ENCODE results near the gene NFYC. TPM values are rescaled to one million over a fixed set of nuclear protein-coding genes. Genes with fewer than 3 reads are reported as not detected.

Gene NFYC
- total and polyA plus RNA-seq, 4 experiments from 2014 or later, result 47.7 to 73.6 (median 68.8) TPM

- peaks cover 6% of the 10 kb centered on the region for H3K27me3 ChIP-seq (ENCODE audit: insufficient read depth, low read length)
- Mint-ChIP-seq H3K9me3 (no peaks in the 10 kb centered on the region), H3K27me3 (peaks cover 9 to 26% of the 10 kb centered on the region in 2 donors), H3K36me3 (peaks cover 4 to 7% of the 10 kb centered on the region in 2 donors), H3K4me3 (peak within 1 kb of the TSS; percentile 70 to 85 (median 80)), H3K4me1 (peaks cover 4 to 13% (median 7%) of the 10 kb centered on the region in 4 donors), H3K27ac (peak within 1 kb of the TSS in 2 of 7 donors; percentile 46 to 86)
- CTCF ChIA-PET (ENCODE audit: partially characterized antibody), result interaction anchor here (1.7 to 1.9 kb wide), 2 partner anchors 9 to 10 kb away, joined by 5 to 11 read pairs; no protein-coding TSS in a partner anchor
- no peak within 1 kb of the TSS for H3K4me3 ChIP-seq (ENCODE audit: low read length in 2 of 2)
- POLR2A ChIA-PET (ENCODE audit: partially characterized antibody), result interaction anchor here (1.4 kb wide), 2 partner anchors 14 to 19 kb away, joined by 3 to 4 read pairs; no protein-coding TSS in a partner anchor
- no peaks in the 10 kb centered on the region for H3K36me3 ChIP-seq (ENCODE audit: insufficient read depth, low read length)
- H3K4me1 ChIP-seq (ENCODE audit: insufficient read depth, low read length), result no peaks in the 10 kb centered on the region
- no peak for DNase-seq
- H3K27ac ChIP-seq (ENCODE audit: low read depth, low read length), result no peak within 1 kb of the TSS
- intact Hi-C loops (cut with micrococcal nuclease), result no loop called here
- no peaks in the 10 kb centered on the region for H3K9me3 ChIP-seq (ENCODE audit: control insufficient read depth in 1 of 2, low read length in 2 of 2)
Observed at GRCh38 chr1:40783001-40783905, 91.7 kb downstream of the NFYC start, which contains the start of gene KCNQ4. Gene KCNQ4 (plus strand): TSS chr1:40783787. CDS start chr1:40784094, 307 bp downstream.

GRCh38 chr1:40784141-40784770, 92.8 kb downstream of the NFYC start:
- H3K36me3 ChIP-seq (ENCODE audit: insufficient read depth, low read length), result no peaks in the 10 kb centered on the region
- H3K4me3 ChIP-seq (ENCODE audit: low read length in 2 of 2), result no peak overlapping the region
- H3K27me3 ChIP-seq (ENCODE audit: insufficient read depth, low read length), result peaks cover 6% of the 10 kb centered on the region
- Mint-ChIP-seq H3K4me1 (peaks cover 4 to 13% (median 7%) of the 10 kb centered on the region in 4 donors), H3K27ac (peak overlapping the region in 1 of 7 donors; percentile 86), H3K27me3 (peaks cover 9 to 26% of the 10 kb centered on the region in 2 donors), H3K9me3 (no peaks in the 10 kb centered on the region), H3K36me3 (no peaks in the 10 kb centered on the region), H3K4me3 (peak overlapping the region in 6 of 8 donors; percentile 26 to 74 (median 57))
- no peak for DNase-seq
- CTCF ChIA-PET (ENCODE audit: partially characterized antibody), result interaction anchor here (1.7 kb wide), 1 partner anchor 10 kb away, joined by 5 read pairs; no protein-coding TSS in a partner anchor
- H3K4me1 ChIP-seq (ENCODE audit: insufficient read depth, low read length), result no peaks in the 10 kb centered on the region
- intact Hi-C loops (cut with micrococcal nuclease), result no loop called here
- H3K9me3 ChIP-seq (ENCODE audit: control insufficient read depth in 1 of 2, low read length in 2 of 2), result no peaks in the 10 kb centered on the region
- H3K27ac ChIP-seq (ENCODE audit: low read depth, low read length), result no peak overlapping the region
- POLR2A ChIA-PET (ENCODE audit: partially characterized antibody), result no interaction called here

GRCh38 chr1:40784771-40785151, 93.3 kb downstream of the NFYC start:
- H3K4me1 Mint-ChIP-seq, result peaks cover 4 to 13% (median 7%) of the 10 kb centered on the region in 4 donors
- peak overlapping the region in 1 of 7 donors; percentile 86 for H3K27ac Mint-ChIP-seq
- H3K27me3 Mint-ChIP-seq, result peaks cover 9 to 26% of the 10 kb centered on the region in 2 donors
- peak overlapping the region in 4 of 8 donors; percentile 26 to 74 (median 54) for H3K4me3 Mint-ChIP-seq
- Histone ChIP-seq H3K9me3 (ENCODE audit: control insufficient read depth in 1 of 2, low read length in 2 of 2) (no peaks in the 10 kb centered on the region), H3K27ac (ENCODE audit: low read depth, low read length) (no peak overlapping the region), H3K36me3 (ENCODE audit: insufficient read depth, low read length) (no peaks in the 10 kb centered on the region), H3K4me1 (ENCODE audit: insufficient read depth, low read length) (no peaks in the 10 kb centered on the region), H3K4me3 (ENCODE audit: low read length in 2 of 2) (no peak overlapping the region), H3K27me3 (ENCODE audit: insufficient read depth, low read length) (peaks cover 6% of the 10 kb centered on the region)
- CTCF ChIA-PET (ENCODE audit: partially characterized antibody), result interaction anchor here (1.7 kb wide), 1 partner anchor 10 kb away, joined by 5 read pairs; no protein-coding TSS in a partner anchor
- H3K36me3 Mint-ChIP-seq, result no peaks in the 10 kb centered on the region
- H3K9me3 Mint-ChIP-seq, result no peaks in the 10 kb centered on the region
- POLR2A ChIA-PET (ENCODE audit: partially characterized antibody), result no interaction called here
- intact Hi-C loops (cut with micrococcal nuclease), result no loop called here
- no peak for DNase-seq

- H3K27ac Mint-ChIP-seq, result no peak overlapping the region
- no peak for DNase-seq
- ChIA-PET CTCF (ENCODE audit: partially characterized antibody) (no interaction called here), POLR2A (ENCODE audit: partially characterized antibody) (no interaction called here)
- Histone ChIP-seq H3K27ac (ENCODE audit: low read depth, low read length) (no peak overlapping the region), H3K36me3 (ENCODE audit: insufficient read depth, low read length) (no peaks in the 10 kb centered on the region), H3K27me3 (ENCODE audit: insufficient read depth, low read length) (peaks cover 6% of the 10 kb centered on the region), H3K4me1 (ENCODE audit: insufficient read depth, low read length) (no peaks in the 10 kb centered on the region), H3K4me3 (ENCODE audit: low read length in 2 of 2) (no peak overlapping the region), H3K9me3 (ENCODE audit: control insufficient read depth in 1 of 2, low read length in 2 of 2) (no peaks in the 10 kb centered on the region)
- H3K36me3 Mint-ChIP-seq, result no peaks in the 10 kb centered on the region
- H3K4me1 Mint-ChIP-seq, result peaks cover 4 to 13% (median 7%) of the 10 kb centered on the region in 4 donors
- H3K27me3 Mint-ChIP-seq, result peaks cover 9 to 26% of the 10 kb centered on the region in 2 donors
- peak overlapping the region in 6 of 8 donors; percentile 6 to 62 (median 50) for H3K4me3 Mint-ChIP-seq
- H3K9me3 Mint-ChIP-seq, result no peaks in the 10 kb centered on the region
- intact Hi-C loops (cut with micrococcal nuclease), result no loop called here
Observed at GRCh38 chr1:40785446-40785845, 93.9 kb downstream of the NFYC start.

GRCh38 chr1:40786171-40786994, 94.9 kb downstream of the NFYC start:
- Mint-ChIP-seq H3K4me1 (peaks cover 4 to 9% (median 7%) of the 10 kb centered on the region in 4 donors), H3K9me3 (no peaks in the 10 kb centered on the region), H3K27me3 (peaks cover 9 to 23% of the 10 kb centered on the region in 2 donors), H3K4me3 (peak overlapping the region in 1 of 8 donors; percentile 30), H3K36me3 (no peaks in the 10 kb centered on the region), H3K27ac (no peak overlapping the region)
- H3K4me1 ChIP-seq (ENCODE audit: insufficient read depth, low read length), result no peaks in the 10 kb centered on the region
- H3K27me3 ChIP-seq (ENCODE audit: insufficient read depth, low read length), result peaks cover 6% of the 10 kb centered on the region
- no peak overlapping the region for H3K27ac ChIP-seq (ENCODE audit: low read depth, low read length)
- POLR2A ChIA-PET (ENCODE audit: partially characterized antibody), result no interaction called here
- no peaks in the 10 kb centered on the region for H3K9me3 ChIP-seq (ENCODE audit: control insufficient read depth in 1 of 2, low read length in 2 of 2)
- no peak for DNase-seq
- H3K36me3 ChIP-seq (ENCODE audit: insufficient read depth, low read length), result no peaks in the 10 kb centered on the region
- H3K4me3 ChIP-seq (ENCODE audit: low read length in 2 of 2), result no peak overlapping the region
- CTCF ChIA-PET (ENCODE audit: partially characterized antibody), result interaction anchor here (1.2 to 1.4 kb wide), 2 partner anchors 12 to 166 kb away, joined by 3 to 7 read pairs; no protein-coding TSS in a partner anchor
- intact Hi-C loops (cut with micrococcal nuclease), result no loop called here

GRCh38 chr1:40786995-40787705, 95.6 kb downstream of the NFYC start:
- H3K4me3 ChIP-seq (ENCODE audit: low read length in 2 of 2), result no peak overlapping the region
- no peaks in the 10 kb centered on the region for H3K36me3 Mint-ChIP-seq
- H3K27me3 Mint-ChIP-seq, result peaks cover 9 to 15% of the 10 kb centered on the region in 2 donors
- no peaks in the 10 kb centered on the region for H3K9me3 ChIP-seq (ENCODE audit: control insufficient read depth in 1 of 2, low read length in 2 of 2)
- H3K27ac Mint-ChIP-seq, result no peak overlapping the region
- peaks cover 6% of the 10 kb centered on the region for H3K27me3 ChIP-seq (ENCODE audit: insufficient read depth, low read length)
- ChIA-PET POLR2A (ENCODE audit: partially characterized antibody) (no interaction called here), CTCF (ENCODE audit: partially characterized antibody) (interaction anchor here (1.0 to 1.4 kb wide), 3 partner anchors 13 to 165 kb away, joined by 3 to 7 read pairs (median 4); no protein-coding TSS in a partner anchor)
- no peak overlapping the region for H3K27ac ChIP-seq (ENCODE audit: low read depth, low read length)
- H3K4me1 Mint-ChIP-seq, result peaks cover 4 to 9% (median 5%) of the 10 kb centered on the region in 4 donors
- H3K9me3 Mint-ChIP-seq, result no peaks in the 10 kb centered on the region
- no peaks in the 10 kb centered on the region for H3K36me3 ChIP-seq (ENCODE audit: insufficient read depth, low read length)
- intact Hi-C loops (cut with micrococcal nuclease), result no loop called here
- no peak for DNase-seq
- no peak overlapping the region for H3K4me3 Mint-ChIP-seq
- H3K4me1 ChIP-seq (ENCODE audit: insufficient read depth, low read length), result no peaks in the 10 kb centered on the region
